DOHH2 (cell line): ENCODE measurements around the gene PPP1R15A.

ENCODE experiments used
- CTCF ChIP-seq: fragments of 200-600 bp; sonication (generic); IDR thresholded peaks from one replicate; pipeline ENCODE4 v1.5.1; 2014; ENCODE audit warnings: antibody characterized with exemption, mild to moderate bottlenecking, low read depth, low read length; ENCODE audit not compliant: poor library complexity, severe bottlenecking
- EZH2phosphoT487 ChIP-seq: fragments of 200-600 bp; sonication (generic); IDR thresholded peaks from 2 replicates; pipeline ENCODE4 v1.6.1; 2017; ENCODE audit warnings: borderline replicate concordance, mild to moderate bottlenecking, antibody characterized with exemption, low read length, moderate library complexity, mixed read lengths

- TF ChIP-seq CTCF, result no peak
- TF ChIP-seq EZH2phosphoT487, result no peak
These were observed 13.1 kb upstream of the PPP1R15A start for GRCh38 chr19:48858984-48859710.
